Endothelial cell (in vitro differentiated cells): ENCODE data around the gene KLF16. TPM values are rescaled to one million over a fixed set of nuclear protein-coding genes. Genes with fewer than 3 reads are reported as not detected.

Experiments used
- DNase-seq: peaks from one replicate; pipeline ENCODE4 v3.0.0; 2021; ENCODE audit warnings: low spot score
- H3K27ac Mint-ChIP-seq: one replicate; pipeline ENCODE4 v1.8.0; 2021; ENCODE audit warnings: mixed read lengths, inconsistent platforms; ENCODE audit not compliant: unreplicated experiment
- H3K27me3 Mint-ChIP-seq: one replicate; pipeline ENCODE4 v1.8.0; 2021; ENCODE audit warnings: mild to moderate bottlenecking, moderate library complexity, mixed read lengths, inconsistent platforms; ENCODE audit not compliant: unreplicated experiment
- H3K36me3 Mint-ChIP-seq: one replicate; pipeline ENCODE4 v1.8.0; 2021; ENCODE audit warnings: mild to moderate bottlenecking, low read depth, mixed read lengths, inconsistent platforms; ENCODE audit not compliant: unreplicated experiment
- H3K4me1 Mint-ChIP-seq: one replicate; pipeline ENCODE4 v1.8.0; 2021; ENCODE audit warnings: mild to moderate bottlenecking, mixed read lengths, inconsistent platforms; ENCODE audit not compliant: unreplicated experiment
- H3K4me3 Mint-ChIP-seq: one replicate; pipeline ENCODE4 v1.8.0; 2021; ENCODE audit warnings: mild to moderate bottlenecking, mixed read lengths, inconsistent platforms; ENCODE audit not compliant: unreplicated experiment
- H3K9me3 Mint-ChIP-seq: one replicate; pipeline ENCODE4 v1.8.0; 2021; ENCODE audit warnings: mixed read lengths, inconsistent platforms; ENCODE audit not compliant: unreplicated experiment
- CTCF ChIP-seq: fragments of 200-600 bp; sonication (generic); IDR thresholded peaks from one replicate; pipeline ENCODE4 v1.5.0; 2021; ENCODE audit warnings: antibody characterized with exemption; ENCODE audit not compliant: unreplicated experiment
- total RNA-seq: library from RNA; stranded (reverse); fragmentation: NEBNext Ultra II Directional; extraction: Animal tissue kit (Norgen Biotek cat#: 25700); gene quantifications from one replicate; pipeline ENCODE4 v1.2.1, GENCODE V29; 2021; ENCODE audit not compliant: unreplicated experiment

KLF16 gene
- total RNA-seq, 1 donor from 2014 or later: 19.9 TPM

- Mint-ChIP-seq H3K27me3 (peaks cover 13% of the 10 kb centered on the region), H3K4me1 (peaks cover 5% of the 10 kb centered on the region), H3K9me3 (no peaks in the 10 kb centered on the region), H3K4me3 (no peak overlapping the region), H3K36me3 (peaks cover 16% of the 10 kb centered on the region), H3K27ac (no peak overlapping the region)
- no peak for TF ChIP-seq CTCF
- no peak for DNase-seq
These were observed 35.7 kb downstream of the KLF16 start for GRCh38 chr19:1827566-1828278.

- H3K4me3 Mint-ChIP-seq: no peak overlapping the region
- no peak overlapping the region for H3K27ac Mint-ChIP-seq
- TF ChIP-seq CTCF: no peak
- no peaks in the 10 kb centered on the region for H3K9me3 Mint-ChIP-seq
- H3K27me3 Mint-ChIP-seq: peaks cover 9% of the 10 kb centered on the region
- peak; percentile 38 for DNase-seq
- peaks cover 16% of the 10 kb centered on the region for H3K36me3 Mint-ChIP-seq
- H3K4me1 Mint-ChIP-seq: peaks cover 5% of the 10 kb centered on the region
These were observed 36.5 kb downstream of the KLF16 start for GRCh38 chr19:1826557-1827521.

- no peak overlapping the region for H3K4me3 Mint-ChIP-seq
- DNase-seq: peak; percentile 84
- H3K4me1 Mint-ChIP-seq: peaks cover 5% of the 10 kb centered on the region
- H3K27ac Mint-ChIP-seq: no peak overlapping the region
- H3K9me3 Mint-ChIP-seq: no peaks in the 10 kb centered on the region
- H3K27me3 Mint-ChIP-seq: peaks cover 4% of the 10 kb centered on the region
- peak; percentile 88 for TF ChIP-seq CTCF
- peaks cover 16% of the 10 kb centered on the region for H3K36me3 Mint-ChIP-seq
These were observed 37.3 kb downstream of the KLF16 start for GRCh38 chr19:1825909-1826556.

- DNase-seq: no peak
- Mint-ChIP-seq H3K4me1 (peaks cover 5% of the 10 kb centered on the region), H3K36me3 (peaks cover 12% of the 10 kb centered on the region), H3K27ac (no peak overlapping the region), H3K27me3 (peaks cover 9% of the 10 kb centered on the region), H3K4me3 (peak overlapping the region; percentile 6), H3K9me3 (no peaks in the 10 kb centered on the region)
- TF ChIP-seq CTCF: no peak
These were observed 39.1 kb downstream of the KLF16 start for GRCh38 chr19:1824252-1824622.
